ENCODE data around the gene DDX42.

Gene DDX42, protein sequence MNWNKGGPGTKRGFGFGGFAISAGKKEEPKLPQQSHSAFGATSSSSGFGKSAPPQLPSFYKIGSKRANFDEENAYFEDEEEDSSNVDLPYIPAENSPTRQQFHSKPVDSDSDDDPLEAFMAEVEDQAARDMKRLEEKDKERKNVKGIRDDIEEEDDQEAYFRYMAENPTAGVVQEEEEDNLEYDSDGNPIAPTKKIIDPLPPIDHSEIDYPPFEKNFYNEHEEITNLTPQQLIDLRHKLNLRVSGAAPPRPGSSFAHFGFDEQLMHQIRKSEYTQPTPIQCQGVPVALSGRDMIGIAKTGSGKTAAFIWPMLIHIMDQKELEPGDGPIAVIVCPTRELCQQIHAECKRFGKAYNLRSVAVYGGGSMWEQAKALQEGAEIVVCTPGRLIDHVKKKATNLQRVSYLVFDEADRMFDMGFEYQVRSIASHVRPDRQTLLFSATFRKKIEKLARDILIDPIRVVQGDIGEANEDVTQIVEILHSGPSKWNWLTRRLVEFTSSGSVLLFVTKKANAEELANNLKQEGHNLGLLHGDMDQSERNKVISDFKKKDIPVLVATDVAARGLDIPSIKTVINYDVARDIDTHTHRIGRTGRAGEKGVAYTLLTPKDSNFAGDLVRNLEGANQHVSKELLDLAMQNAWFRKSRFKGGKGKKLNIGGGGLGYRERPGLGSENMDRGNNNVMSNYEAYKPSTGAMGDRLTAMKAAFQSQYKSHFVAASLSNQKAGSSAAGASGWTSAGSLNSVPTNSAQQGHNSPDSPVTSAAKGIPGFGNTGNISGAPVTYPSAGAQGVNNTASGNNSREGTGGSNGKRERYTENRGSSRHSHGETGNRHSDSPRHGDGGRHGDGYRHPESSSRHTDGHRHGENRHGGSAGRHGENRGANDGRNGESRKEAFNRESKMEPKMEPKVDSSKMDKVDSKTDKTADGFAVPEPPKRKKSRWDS

DNA sequence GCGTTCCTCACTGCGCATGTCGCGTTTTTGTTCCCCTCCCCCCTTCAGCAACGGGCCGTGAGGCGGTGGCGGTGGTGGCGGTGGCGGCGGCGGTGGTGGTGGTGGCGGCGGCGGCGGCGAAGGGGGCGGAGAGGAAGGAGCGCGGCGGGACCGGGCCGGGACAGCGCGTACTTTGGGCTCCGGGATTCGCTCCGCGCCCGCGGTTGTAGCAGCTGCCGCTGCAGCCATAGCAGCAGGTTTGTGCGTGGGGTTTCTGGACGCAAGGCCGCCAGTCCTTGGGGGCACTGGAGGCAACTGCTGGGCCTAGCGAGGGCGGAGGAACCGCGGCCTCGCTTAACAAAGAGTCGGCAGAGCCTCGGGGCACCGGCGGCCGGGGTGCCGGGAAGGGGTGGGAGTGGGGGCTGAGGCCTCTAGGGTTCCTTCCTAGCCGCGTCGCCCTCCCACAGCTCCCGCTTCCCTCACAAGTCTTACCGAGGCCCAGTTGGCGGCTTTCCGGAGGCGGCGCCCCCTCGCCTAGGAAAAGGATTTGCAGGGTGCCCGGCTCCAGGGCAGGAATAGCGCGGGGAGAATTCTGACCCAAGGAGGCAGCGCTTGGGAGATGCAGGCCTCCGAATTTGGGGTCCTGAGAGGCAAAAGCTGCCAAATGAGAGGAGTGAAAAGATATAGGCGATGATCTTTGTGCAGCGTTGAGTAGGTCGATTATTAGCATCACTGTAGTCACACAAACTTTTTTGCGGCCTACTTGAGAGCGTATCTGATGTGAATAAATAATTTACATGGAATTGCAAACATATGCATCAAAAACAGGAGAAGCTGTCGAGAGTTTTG lies at the start of gene DDX42:
Gene DDX42 (plus strand): TSS at position 30 of the 828 bp plus-strand sequence. CDS start 12,880 bp downstream, outside the sequence.
- FAIRE-seq (no peak), DNase-seq (ENCODE audit: extremely low spot score, insufficient read length, low read depth) (no peak)

DNA sequence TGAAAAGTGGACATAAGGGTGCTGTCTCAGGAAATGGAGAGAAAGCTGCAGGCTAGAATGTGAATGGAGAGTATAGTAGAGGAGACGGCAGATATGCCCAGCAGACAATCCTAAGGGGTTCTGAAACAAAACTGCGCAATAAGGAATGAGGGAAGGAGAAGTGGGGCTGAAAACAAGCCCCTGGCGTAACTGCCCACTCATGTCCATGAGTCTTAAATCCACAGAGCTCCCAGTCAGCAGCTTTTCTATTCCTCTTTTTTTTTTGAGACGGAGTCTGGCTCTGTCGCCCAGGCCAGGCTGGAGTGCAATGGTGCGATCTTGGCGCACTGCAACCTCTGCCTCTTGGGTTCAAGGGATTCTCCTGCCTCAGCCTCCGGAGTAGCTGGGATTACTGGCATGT lies 38.3 kb upstream of the DDX42 start:
- no peak for FAIRE-seq
- DNase-seq (ENCODE audit: extremely low spot score, insufficient read length, low read depth), result no peak

- DNase-seq (ENCODE audit: extremely low spot score, insufficient read length, low read depth) (no peak), FAIRE-seq (no peak)
Measured at GRCh38 chr17:63740464-63741142, 33.4 kb upstream of the DDX42 start.

GRCh38 chr17:63741143-63741407 lies 32.9 kb upstream of the DDX42 start:
- FAIRE-seq, result no peak

DNA sequence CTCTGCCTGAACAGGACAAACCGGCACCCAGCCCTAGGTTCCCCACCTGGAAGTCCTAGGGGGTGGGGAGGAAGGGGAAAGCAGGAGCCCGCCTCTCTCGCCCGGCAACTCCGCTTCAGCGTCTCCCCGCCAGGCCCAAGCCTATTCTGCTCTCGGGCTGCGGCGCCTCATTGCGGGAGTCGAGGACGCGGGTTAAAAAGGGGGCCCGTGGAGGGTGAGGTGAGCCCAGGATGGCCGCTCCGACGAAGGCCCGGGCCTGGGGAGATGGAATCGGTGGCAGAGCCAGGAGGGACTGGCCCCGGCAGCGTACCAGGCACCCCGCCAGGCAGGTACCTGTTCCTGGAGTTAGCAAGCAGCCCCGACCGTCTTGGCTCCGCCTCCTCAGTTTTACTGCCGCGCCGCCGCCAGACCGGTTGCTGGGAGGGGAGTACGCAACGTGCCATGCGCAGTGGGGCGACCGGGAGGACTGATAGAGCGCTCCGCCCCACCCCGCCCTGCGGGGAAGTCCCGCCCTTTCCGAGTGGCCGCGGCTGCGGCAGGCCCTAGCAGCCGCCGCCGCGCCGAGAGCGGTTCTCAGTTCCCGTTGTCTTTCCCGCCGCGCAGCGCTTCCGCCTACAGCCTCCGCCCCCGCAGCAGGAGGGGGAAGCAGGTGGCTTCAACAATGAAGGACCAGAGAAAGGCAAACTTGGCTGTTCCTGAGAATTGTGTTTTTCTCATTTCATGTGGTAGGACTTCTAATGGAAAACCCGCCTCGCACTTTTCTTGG lies 32.4 kb upstream of the DDX42 start, which contains the start of gene STRADA:
Gene STRADA (minus strand): TSS at position 392 of the 766 bp plus-strand sequence. CDS start 13,430 bp downstream, outside the sequence.
- peak; percentile 92 for DNase-seq (ENCODE audit: extremely low spot score, insufficient read length, low read depth)
- FAIRE-seq, result peak; percentile 95

More at GRCh38 chr17:63741143-63741407, 32.9 kb upstream of the DDX42 start:
- DNase-seq (ENCODE audit: extremely low spot score, insufficient read length, low read depth), result no peak

GRCh38 chr17:63751806-63752205 lies 22.2 kb upstream of the DDX42 start:
- DNase-seq (ENCODE audit: extremely low spot score, insufficient read length, low read depth) (no peak), FAIRE-seq (peak; percentile 84)

DNA sequence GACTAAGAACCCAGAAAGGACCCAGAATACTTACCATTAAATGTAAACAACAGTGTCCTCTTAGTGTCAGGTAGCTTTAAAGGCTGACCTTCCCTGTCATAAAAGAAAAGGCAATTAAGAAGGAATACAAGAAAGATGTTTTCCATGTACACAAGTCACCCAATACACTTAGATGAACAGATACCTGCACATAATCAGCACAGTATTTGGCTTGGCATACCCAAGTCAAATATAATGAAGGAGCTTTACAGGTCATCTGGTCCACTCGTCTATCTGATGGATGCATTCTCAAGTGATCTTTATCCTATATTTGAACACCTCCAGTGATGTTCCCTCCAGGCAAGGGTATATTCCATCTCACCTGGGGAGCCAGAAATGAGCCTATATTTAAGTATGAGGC lies 21.3 kb upstream of the DDX42 start:
- FAIRE-seq, result no peak
- no peak for DNase-seq (ENCODE audit: extremely low spot score, insufficient read length, low read depth)

DNA sequence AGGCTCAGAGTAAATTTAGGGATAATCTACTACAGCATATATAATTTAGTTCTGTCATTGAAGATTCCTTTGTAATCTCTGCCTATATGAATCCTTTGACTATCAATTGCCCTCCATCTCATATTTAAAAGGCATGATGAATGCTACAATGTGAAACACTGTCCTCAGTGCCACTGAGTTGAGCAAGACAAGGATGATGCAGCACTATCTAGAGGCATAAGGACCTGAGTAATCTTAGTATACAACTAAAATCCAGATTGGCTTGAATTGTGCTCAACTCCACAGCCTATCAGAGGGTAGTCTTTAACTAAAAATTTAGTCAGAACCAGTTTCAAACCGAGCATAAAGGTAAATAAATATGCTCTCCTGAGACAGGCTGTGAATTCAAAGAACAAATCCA lies 20.8 kb upstream of the DDX42 start:
- FAIRE-seq, result no peak

GRCh38 chr17:63754046-63754445 lies 19.9 kb upstream of the DDX42 start:
- FAIRE-seq (no peak), DNase-seq (ENCODE audit: extremely low spot score, insufficient read length, low read depth) (no peak)

More for the DNA sequence above, 20.8 kb upstream of the DDX42 start:
- no peak for DNase-seq (ENCODE audit: extremely low spot score, insufficient read length, low read depth)

DNA sequence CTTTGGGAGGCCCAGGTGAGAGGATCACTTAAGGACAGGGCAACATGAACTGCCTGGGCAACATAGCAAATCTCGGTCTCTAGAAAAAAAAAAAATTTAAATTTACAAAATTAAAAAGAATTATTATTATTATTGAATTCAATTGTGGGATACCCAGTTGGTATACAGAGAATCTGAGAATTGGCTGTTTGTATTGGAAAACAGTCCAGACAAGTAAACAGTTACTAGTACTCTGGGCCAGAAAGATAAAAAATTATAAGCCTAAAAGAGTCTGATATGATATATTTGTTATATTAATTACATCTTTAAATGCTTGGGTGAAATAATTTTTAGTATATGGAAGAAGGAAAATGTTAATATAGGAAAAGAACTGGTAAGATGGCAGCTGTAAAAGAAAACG lies 15.5 kb upstream of the DDX42 start:
- DNase-seq (ENCODE audit: extremely low spot score, insufficient read length, low read depth), result no peak
- no peak for FAIRE-seq

DNA sequence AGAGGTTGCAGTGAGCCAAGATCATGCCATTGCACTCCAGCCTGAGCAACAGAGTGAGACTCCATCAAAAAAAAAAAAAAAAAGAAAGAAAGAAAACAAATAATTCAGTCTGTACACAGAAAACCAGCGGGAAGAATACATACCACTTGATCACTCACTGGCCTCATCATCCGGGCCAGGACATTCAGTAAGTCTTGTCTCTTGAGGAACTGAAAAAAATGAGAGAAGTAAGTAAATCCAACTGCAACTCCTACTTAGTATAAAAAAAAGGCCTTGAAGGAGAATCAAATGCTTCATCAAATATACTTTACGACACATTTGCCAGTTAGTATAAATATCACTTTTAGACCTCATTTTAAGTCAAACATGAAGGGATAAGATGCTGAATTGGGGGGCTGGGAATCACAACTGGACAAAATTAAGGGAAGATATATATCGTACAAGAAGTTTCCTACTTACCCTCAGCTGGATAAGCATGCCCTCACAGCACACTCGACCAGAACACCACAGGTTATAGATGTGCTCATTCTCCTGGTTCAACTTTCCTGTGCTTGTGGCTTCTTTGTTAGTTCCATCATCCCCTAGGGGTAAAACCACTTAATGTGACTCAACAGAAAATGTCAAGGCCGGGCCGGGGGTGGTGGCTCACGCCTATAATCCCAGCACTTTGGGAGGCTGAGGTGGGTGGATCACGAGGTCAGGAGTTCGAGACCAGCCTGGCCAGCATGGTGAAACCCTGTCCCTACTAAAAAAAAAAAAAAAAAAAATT lies 13.0 kb upstream of the DDX42 start:
- no peak for FAIRE-seq
- DNase-seq (ENCODE audit: extremely low spot score, insufficient read length, low read depth), result no peak

- FAIRE-seq (no peak), DNase-seq (ENCODE audit: extremely low spot score, insufficient read length, low read depth) (no peak)
Measured at GRCh38 chr17:63762161-63763078, 11.6 kb upstream of the DDX42 start.

DNA sequence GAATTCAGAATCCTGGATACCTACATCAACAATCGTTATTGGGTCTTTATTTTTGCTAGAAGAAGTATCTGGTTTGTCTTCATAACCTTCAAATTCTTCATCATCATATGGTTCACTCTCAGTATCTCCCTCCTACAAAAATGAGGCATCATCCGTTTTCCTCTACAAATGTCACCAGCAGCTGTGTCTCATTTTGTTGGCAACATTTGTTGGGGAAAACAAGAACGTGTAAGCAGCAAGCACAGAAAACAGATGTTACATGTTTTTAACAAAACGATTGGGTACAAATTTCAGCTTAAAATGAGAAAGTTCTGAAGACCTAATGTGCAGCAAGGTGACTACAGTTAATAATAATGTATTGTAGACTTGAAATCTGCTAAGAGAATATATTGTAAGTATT lies 9.3 kb upstream of the DDX42 start:
- FAIRE-seq (no peak), DNase-seq (ENCODE audit: extremely low spot score, insufficient read length, low read depth) (no peak)

GRCh38 chr17:63766754-63767153 lies 7.2 kb upstream of the DDX42 start:
- FAIRE-seq (no peak), DNase-seq (ENCODE audit: extremely low spot score, insufficient read length, low read depth) (no peak)

DNA sequence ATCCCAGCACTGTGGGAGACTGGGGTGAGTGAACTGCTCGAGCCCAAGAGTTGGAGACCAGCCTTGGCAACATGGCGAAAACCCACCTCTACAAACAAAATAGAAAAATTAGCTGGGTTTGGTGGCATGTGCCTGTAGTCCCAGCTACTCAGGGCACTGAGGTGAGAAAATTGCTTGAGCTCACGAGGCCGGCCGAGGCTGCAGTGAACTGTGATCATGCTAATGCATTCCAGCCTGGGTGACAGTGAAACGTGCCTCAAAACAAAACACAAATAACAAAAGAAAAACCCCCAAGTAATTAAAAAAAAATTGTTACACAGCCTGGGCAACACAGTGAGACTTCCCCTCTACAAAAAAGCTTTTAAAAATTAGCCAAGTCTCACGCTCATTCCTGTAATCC lies 5.5 kb upstream of the DDX42 start:
- FAIRE-seq, result no peak

GRCh38 chr17:63772801-63773271 lies 1.1 kb upstream of the DDX42 start:
- DNase-seq (ENCODE audit: extremely low spot score, insufficient read length, low read depth) (no peak), FAIRE-seq (no peak)

More for the DNA sequence above, 5.5 kb upstream of the DDX42 start:
- no peak for DNase-seq (ENCODE audit: extremely low spot score, insufficient read length, low read depth)

Data from GM18507 (cell line).